Occipital lobe (tissue), 2 donors: ENCODE results near the gene ESPN. TPM values are rescaled to one million over a fixed set of nuclear protein-coding genes. Genes with fewer than 3 reads are reported as not detected.

Source experiments
- DNase-seq: peaks from one replicate; lab custom pipeline; 2025; lab: John Stamatoyannopoulos, UW
- total RNA-seq: library from RNA; depleted of rRNA; stranded (reverse); fragments of >200 nt; gene quantifications from one replicate; pipeline ENCODE4 v1.2.3, GENCODE V29; 2014

ESPN gene
- total RNA-seq, 1 donor from 2014 or later, result not detected

GRCh38 chr1:6463120-6463412, 38.5 kb downstream of the ESPN start:
- DNase-seq, result no peak

DNA sequence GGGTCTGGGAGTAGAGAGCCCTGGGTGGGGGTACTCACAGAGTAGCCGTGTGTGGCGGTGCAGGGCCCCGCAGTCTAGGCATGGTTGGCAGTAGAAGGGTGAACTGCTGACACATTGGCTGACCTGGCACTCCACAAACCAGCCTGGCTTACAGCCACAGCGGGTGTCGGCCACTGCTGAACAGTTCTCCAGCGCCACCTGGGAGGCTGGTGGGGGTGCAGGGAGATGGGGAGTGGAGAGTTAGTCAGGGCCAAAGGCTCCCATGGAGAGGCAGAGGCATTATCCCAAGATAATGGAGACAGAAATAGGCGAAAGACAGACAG, 39.9 kb downstream of the ESPN start:
- no peak for DNase-seq

GRCh38 chr1:6464915-6465314, 40.3 kb downstream of the ESPN start:
- no peak for DNase-seq

GRCh38 chr1:6465461-6466005, 41.0 kb downstream of the ESPN start:
- DNase-seq, result no peak

DNA sequence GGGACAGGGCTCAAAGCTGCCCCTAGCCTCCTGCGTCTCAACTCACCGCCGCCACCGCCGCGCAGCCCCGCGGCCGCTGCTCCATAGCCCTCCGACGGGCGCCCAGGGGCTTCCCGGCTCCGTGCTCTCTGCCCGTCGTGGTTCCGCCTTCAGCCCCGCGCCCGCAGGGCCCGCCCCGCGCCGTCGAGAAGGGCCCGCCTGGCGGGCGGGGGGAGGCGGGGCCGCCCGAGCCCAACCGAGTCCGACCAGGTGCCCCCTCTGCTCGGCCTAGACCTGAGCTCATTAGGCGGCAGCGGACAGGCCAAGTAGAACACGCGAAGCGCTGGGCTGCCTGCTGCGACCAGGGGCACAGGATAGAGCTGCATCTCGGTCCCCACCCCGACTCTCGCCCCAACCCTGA, 41.4 kb downstream of the ESPN start, which contains the start of gene TNFRSF25:
Gene TNFRSF25, minus strand, starts transcription at position 151 of the 400 bp plus-strand sequence. Its CDS starts 66 bp downstream, at position 85.
- no peak for DNase-seq

GRCh38 chr1:6466751-6467150, 42.2 kb downstream of the ESPN start:
- DNase-seq, result no peak

GRCh38 chr1:6467224-6467623, 42.6 kb downstream of the ESPN start:
- DNase-seq, result no peak

GRCh38 chr1:6467744-6468688, 43.4 kb downstream of the ESPN start:
- no peak for DNase-seq

DNA sequence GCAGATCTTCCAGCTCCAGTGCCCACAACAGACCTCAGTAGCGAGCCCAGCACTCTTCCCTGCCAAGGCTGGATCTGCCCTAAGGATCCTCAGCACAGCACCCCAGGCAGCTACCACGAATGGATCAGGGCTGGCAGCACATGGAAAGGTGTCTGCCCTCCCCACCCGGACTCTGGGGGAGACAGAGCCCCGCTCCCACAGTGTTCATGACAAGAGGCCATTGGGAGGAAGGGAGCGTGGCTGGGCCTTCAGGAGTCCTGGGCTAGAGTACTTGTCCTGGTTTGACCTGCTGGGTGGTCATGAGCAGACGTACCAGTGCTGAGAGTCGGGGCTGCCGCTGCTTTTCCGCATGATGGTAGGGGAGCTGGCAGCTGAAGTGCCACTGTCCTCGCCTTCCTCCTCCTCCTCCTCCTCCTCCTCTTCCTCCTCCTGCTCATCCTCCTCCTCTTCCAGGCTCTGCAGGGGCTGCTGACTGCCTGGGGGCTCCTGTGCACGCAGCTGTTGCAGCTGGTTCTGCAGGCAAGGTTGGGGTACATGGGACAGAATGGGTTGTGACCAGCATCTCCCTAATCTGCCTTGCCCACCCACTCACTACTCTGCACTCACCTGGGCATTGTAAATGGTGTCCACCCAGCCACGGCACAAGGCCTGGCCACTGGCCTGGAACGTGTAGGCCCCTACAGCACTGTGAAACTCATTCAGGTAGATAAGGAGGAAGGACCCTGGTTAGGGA, 44.3 kb downstream of the ESPN start:
- no peak for DNase-seq

- peak; percentile 23 for DNase-seq
Measured at GRCh38 chr1:6470132-6471085, 45.8 kb downstream of the ESPN start.

DNA sequence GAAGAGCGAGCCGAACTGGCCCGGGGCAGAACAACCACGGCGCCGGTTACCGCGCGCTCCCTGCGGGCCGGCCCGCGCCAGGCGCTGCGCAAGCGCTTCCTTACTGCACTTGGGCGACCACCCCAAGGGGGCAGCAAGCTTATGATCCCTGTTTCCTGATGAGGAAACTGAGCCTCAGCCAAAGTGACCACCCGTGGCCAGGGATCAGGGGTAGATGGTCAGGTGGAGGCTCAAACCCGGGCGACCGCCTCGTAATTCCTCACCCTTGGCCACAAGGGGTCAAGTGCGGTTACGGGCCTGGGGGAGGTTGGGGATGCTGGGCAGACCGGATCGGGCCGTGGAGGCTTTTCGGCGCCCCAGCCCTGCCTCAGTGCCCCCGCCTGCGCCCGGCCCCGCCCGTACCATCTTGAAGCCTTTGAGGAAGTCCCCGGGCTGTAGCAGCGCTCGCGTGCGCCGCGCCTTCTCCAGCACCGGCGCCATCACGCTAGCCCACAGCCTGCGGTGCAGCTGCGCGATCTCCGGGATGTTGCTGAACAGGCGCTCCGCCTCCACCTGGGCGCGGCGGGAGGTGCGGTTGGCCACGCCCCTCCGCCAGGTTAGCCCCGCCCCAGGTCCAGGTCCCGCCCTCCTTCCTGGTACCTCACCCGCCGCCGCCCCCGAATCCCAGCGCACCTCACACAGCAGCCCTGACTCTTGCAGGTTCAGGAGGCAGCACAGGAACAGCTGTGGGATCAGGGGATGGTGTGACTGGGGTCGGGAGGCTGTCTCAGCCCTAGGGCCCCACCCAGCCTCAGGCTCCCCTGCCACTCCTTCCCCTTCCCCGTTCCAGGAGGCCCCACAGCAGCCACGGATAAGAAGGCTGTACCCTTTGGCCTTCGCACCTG, 46.8 kb downstream of the ESPN start:
- no peak for DNase-seq

- DNase-seq, result no peak
Measured at GRCh38 chr1:6471970-6472368, 47.4 kb downstream of the ESPN start.

GRCh38 chr1:6472391-6472790, 47.8 kb downstream of the ESPN start:
- DNase-seq, result no peak

DNA sequence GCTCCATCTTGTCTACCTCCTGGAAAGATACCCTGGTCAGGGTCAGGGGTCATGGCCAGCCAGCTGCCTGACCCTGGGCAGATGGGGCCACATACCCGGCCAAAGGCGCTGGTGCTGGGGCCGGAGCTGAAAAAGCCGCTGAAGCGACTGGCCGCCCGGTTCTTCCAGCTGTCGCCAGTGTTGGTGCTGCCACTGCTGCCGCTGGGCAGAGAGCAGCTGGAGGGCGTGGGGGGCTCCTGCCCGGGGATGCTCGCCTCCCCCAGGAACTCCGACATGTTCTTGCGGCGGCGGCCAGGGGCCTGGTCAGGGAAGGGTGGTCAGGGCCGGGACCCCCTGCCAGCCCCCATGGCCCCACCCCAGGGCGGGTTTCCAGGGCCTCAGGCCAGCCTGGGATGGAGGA, 48.6 kb downstream of the ESPN start:
- no peak for DNase-seq

DNA sequence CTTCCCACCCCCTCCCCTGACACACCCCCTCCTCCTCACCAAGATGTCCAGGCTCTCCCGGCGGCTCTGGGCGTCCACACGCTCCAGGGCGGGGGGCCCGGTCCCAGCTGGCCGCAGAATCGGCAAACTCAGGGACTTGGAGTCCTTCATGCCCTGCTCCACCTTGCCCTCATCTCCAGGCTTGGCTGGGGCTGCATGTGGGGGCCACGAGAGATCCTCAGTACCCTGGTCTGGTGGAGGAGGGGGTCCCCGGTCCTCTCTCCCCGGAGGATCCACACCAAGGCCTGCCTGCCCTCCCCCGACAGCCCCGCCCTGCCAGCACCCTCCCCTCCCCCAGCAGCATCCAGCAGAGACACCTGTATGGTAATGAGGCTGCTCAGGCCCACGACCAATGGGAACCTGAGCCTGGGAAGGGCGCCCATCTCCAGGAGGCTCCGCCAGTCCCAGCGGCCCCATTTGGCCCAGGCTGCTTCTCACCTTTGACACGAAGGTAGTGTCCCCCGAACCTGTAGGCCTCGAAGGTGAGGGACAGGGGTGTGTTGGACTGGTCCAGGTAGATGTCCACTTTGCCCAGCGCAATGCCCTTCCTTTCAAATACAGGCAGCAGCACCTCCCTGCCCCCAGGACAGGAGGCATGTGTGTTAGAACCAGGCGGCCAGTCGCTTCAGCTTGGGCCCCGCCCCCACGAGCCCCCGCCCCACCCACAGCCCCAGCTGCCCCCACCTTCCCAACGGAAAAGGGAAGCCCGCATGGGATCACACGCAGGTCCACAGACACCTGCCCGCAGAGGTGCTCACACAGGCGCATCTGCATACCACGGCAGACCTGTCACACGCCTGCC, 49.6 kb downstream of the ESPN start:
- DNase-seq, result no peak

GRCh38 chr1:6474815-6475282, 50.3 kb downstream of the ESPN start:
- DNase-seq, result no peak

GRCh38 chr1:6475381-6476133, 51.0 kb downstream of the ESPN start:
- DNase-seq, result no peak

DNA sequence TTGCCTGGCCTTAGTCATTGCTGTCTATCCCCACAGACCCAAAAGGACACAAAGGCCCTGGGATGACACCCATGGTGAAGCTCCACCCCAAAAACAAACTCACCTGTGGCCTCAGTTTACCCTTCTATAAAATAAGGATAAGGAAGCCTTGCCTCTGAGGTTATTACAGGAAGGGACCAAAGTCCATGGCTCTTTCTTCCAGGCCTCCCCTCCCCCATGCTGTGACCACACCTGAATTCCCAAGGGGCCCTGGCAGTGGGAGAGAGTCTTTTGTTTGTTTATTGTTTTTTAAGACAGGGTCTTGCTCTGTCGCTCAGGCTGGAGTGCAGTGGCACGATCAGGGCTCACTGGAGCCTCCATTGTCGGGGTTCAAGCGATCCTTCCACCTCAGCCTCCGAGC, 51.9 kb downstream of the ESPN start:
- no peak for DNase-seq
